ENCODE data around the gene REPS1.

DNA sequence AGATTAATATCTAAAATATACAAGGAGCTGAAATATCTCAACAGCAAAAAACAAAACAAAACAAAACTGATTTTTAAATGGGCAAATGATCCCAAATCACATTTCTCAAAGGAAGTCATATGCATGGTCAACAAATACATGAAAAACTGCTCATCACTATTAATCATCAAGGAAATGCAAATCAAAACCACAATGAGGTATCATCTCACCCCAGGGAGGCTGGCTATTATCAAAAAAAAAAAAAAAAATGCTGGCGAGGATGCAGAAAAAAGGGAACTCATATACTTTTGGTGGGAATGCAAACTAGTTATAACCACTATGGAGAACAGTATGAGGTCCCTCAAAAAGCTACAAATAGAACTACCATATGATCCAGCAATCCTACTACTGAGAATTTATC is 34.6 kb downstream of the REPS1 start:
- TF ChIP-seq EZH2 (IDR thresholded peaks at IDR 0.05; ENCODE audit: borderline replicate concordance, low read length), result no peak
- TF ChIP-seq, protein P1, sequence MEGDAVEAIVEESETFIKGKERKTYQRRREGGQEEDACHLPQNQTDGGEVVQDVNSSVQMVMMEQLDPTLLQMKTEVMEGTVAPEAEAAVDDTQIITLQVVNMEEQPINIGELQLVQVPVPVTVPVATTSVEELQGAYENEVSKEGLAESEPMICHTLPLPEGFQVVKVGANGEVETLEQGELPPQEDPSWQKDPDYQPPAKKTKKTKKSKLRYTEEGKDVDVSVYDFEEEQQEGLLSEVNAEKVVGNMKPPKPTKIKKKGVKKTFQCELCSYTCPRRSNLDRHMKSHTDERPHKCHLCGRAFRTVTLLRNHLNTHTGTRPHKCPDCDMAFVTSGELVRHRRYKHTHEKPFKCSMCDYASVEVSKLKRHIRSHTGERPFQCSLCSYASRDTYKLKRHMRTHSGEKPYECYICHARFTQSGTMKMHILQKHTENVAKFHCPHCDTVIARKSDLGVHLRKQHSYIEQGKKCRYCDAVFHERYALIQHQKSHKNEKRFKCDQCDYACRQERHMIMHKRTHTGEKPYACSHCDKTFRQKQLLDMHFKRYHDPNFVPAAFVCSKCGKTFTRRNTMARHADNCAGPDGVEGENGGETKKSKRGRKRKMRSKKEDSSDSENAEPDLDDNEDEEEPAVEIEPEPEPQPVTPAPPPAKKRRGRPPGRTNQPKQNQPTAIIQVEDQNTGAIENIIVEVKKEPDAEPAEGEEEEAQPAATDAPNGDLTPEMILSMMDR (conservative IDR thresholded peaks at IDR 0.05 in 1 of 2, IDR thresholded peaks at IDR 0.05 in 1 of 2; ENCODE audit: extremely low read depth in 1 of 2, insufficient read depth in 1 of 2, low read depth in 1 of 2, low read length in 2 of 2), result no peak
